BE2C (cell line): ENCODE data around the gene ATP8B4.

Source experiments
- DNase-seq: peaks from one replicate; pipeline ENCODE4 v3.0.0-alpha.2; 2020
- H3K27me3 ChIP-seq: fragments of 250-450 bp; sonication (Bioruptor Pico); 2 replicates; pipeline ENCODE4 v1.5.1; 2020; ENCODE audit warnings: mild to moderate bottlenecking
- H3K36me3 ChIP-seq: fragments of 250-450 bp; sonication (Bioruptor Pico); 2 replicates; pipeline ENCODE4 v1.5.1; 2020; ENCODE audit warnings: mild to moderate bottlenecking
- H3K4me1 ChIP-seq: fragments of 250-450 bp; sonication (Bioruptor Pico); 2 replicates; pipeline ENCODE4 v1.5.1; 2020
- H3K4me3 ChIP-seq: 2 replicates; pipeline ENCODE4 v1.5.1; 2011; ENCODE audit warnings: low read depth, low read length
- H3K9me3 ChIP-seq: fragments of 250-450 bp; sonication (Bioruptor Pico); 2 replicates; pipeline ENCODE4 v1.5.1; 2020
- TF ChIP-seq, protein P1 (sequence below): IDR thresholded peaks from 2 replicates; pipeline ENCODE4 v1.5.1; 2012; ENCODE audit warnings: mild to moderate bottlenecking, low read depth, low read length

The ATP8B4 gene

DNA sequence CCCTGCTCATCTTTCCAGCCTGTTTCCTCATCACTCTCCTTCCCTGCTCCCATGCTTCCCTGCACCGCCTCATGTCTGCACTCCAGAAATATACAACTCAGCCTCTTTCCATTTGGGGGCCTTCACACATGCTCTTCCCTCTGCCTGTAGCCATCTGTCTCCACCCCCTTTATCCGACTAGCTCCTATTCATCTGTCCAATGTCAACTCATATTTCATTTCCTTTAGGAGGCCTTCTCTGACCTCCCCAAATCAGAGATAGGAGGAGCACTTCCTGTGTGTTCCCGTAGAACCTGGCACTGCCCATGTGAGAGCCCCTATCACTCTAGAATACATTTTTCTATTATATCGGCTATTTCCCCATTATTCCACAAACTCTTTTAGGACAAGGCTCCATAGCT, 10.6 kb downstream of the ATP8B4 start:
- H3K4me3 ChIP-seq = no peak overlapping the region
- H3K36me3 ChIP-seq = no peaks in the 10 kb centered on the region
- no peaks in the 10 kb centered on the region for H3K4me1 ChIP-seq
- H3K27me3 ChIP-seq = peaks cover 2% of the 10 kb centered on the region; the same call in 1 of the 2 replicates
- TF ChIP-seq, protein P1, sequence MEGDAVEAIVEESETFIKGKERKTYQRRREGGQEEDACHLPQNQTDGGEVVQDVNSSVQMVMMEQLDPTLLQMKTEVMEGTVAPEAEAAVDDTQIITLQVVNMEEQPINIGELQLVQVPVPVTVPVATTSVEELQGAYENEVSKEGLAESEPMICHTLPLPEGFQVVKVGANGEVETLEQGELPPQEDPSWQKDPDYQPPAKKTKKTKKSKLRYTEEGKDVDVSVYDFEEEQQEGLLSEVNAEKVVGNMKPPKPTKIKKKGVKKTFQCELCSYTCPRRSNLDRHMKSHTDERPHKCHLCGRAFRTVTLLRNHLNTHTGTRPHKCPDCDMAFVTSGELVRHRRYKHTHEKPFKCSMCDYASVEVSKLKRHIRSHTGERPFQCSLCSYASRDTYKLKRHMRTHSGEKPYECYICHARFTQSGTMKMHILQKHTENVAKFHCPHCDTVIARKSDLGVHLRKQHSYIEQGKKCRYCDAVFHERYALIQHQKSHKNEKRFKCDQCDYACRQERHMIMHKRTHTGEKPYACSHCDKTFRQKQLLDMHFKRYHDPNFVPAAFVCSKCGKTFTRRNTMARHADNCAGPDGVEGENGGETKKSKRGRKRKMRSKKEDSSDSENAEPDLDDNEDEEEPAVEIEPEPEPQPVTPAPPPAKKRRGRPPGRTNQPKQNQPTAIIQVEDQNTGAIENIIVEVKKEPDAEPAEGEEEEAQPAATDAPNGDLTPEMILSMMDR = no peak
- no peak for DNase-seq
- H3K9me3 ChIP-seq = no peaks in the 10 kb centered on the region

GRCh38 chr15:50107591-50108408, 11.2 kb downstream of the ATP8B4 start:
- DNase-seq = no peak
- H3K9me3 ChIP-seq = no peaks in the 10 kb centered on the region
- no peaks in the 10 kb centered on the region for H3K4me1 ChIP-seq
- TF ChIP-seq, protein P1 = no peak
- H3K36me3 ChIP-seq = no peaks in the 10 kb centered on the region
- no peak overlapping the region for H3K4me3 ChIP-seq
- peaks cover 2% of the 10 kb centered on the region; the same call in 1 of the 2 replicates for H3K27me3 ChIP-seq

DNA sequence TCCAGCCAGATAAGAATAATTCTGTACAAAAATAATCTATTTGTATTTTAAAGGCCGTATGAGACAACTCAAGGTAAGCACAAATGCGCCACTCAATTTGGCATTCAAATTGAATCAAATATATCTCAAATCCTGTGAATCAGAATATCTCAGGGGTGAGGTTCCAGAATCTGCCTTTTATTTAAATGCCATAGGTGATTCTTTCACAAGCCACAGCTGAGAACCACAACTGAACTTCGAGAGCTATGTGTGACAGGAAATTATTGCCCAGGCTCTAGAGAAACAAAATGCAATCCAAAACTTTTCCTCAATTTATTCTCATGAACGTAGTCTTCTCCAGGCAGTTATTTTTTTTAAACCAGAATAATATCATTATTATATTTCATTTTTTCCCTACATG, 11.9 kb downstream of the ATP8B4 start:
- H3K27me3 ChIP-seq = peaks cover 2% of the 10 kb centered on the region; the same call in 1 of the 2 replicates
- no peaks in the 10 kb centered on the region for H3K9me3 ChIP-seq
- TF ChIP-seq, protein P1 = no peak
- H3K4me1 ChIP-seq = no peaks in the 10 kb centered on the region
- H3K4me3 ChIP-seq = no peak overlapping the region
- H3K36me3 ChIP-seq = no peaks in the 10 kb centered on the region
- no peak for DNase-seq

DNA sequence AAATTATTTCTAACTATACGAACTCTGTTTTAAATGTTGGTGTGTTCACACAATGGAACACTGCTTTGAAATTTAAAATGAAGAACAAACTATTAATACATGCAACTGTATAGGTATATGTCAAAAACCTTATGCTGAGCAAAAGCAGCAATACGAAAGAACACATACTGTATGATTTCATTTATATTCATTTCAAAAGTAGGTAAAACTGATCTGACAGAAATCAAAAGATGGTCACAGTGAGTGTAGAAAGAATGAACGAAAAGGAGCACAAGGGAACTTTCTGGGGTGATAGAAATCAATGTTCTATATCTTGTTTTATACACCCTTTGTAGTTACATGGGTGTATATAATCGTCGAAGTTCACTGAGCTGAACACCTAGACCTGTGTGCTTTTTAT, 12.6 kb downstream of the ATP8B4 start:
- Histone ChIP-seq H3K36me3 (no peaks in the 10 kb centered on the region), H3K9me3 (no peaks in the 10 kb centered on the region), H3K4me3 (no peak overlapping the region), H3K4me1 (no peaks in the 10 kb centered on the region), H3K27me3 (peaks cover 4% of the 10 kb centered on the region; the same call in 1 of the 2 replicates)
- no peak for DNase-seq
- TF ChIP-seq, protein P1 = no peak

- H3K4me1 ChIP-seq = no peaks in the 10 kb centered on the region
- no peaks in the 10 kb centered on the region for H3K9me3 ChIP-seq
- no peak for DNase-seq
- no peak overlapping the region for H3K4me3 ChIP-seq
- no peaks in the 10 kb centered on the region for H3K36me3 ChIP-seq
- TF ChIP-seq, protein P1 = no peak
- H3K27me3 ChIP-seq = peaks cover 2% of the 10 kb centered on the region; the same call in 1 of the 2 replicates
Measured at GRCh38 chr15:50100486-50100885, 18.5 kb downstream of the ATP8B4 start.

DNA sequence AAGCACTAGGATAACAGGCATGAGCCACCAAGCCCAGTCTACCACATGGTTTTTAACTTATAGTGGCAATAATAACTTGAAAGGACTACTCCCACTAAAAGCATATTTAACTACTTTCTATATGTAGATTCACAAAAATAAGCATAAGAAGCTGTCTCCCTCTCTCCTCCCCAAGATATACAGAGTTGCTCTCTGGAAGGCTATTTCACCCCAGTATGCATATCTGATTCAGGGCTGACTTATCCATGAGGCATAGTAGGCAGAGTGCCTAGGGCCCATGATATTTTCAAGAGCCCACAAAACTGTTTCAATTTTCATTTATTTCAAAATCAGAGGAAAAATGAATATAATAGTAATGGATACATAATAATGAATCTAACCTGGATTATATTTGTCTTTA, 20.5 kb downstream of the ATP8B4 start:
- H3K9me3 ChIP-seq = no peaks in the 10 kb centered on the region
- H3K27me3 ChIP-seq = peaks cover 2% of the 10 kb centered on the region; the same call in 1 of the 2 replicates
- H3K4me1 ChIP-seq = no peaks in the 10 kb centered on the region
- TF ChIP-seq, protein P1 = no peak
- H3K36me3 ChIP-seq = no peaks in the 10 kb centered on the region
- H3K4me3 ChIP-seq = no peak overlapping the region
- no peak for DNase-seq
